ENCODE measurements around the gene CELF6.

Gene CELF6

DNA sequence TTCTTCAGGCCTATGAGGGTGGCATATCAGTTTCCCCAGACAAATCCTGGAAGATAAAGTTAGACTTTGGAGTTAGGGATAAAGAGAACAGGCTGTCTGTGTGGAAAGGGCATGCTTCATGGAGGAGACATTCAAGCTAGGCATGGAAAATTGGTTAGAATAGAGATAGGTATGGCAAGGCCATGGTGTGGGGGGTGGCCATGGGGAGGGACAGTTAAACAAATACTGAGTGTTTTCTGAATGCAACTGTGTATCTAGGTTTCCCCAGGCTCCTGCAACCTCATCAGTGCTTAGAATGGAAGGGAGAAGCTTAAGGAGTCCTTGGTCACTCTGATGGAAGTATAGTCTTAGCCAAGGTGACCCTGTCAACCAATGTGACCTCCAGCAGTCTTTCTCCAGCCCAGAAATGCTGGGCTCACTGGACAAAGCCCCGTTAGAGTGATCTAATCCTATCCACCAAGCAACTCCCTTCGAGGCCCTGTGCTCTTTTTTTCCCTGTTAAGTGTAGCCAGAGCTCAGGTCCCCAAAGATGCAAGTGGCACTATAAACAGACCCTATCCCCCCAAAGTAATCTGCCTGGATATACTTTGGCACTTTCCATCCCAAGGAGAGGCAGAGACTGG lies 83.5 kb downstream of the CELF6 start:
- Mint-ChIP-seq H3K27ac (no peak overlapping the region), H3K9me3 (no peaks in the 10 kb centered on the region), H3K4me1 (ENCODE audit: low read depth) (peaks cover 40% of the 10 kb centered on the region), H3K4me3 (peak overlapping the region; percentile 81), H3K36me3 (ENCODE audit: low read depth) (peaks cover 13% of the 10 kb centered on the region), H3K27me3 (ENCODE audit: low read depth) (peaks cover 2% of the 10 kb centered on the region)
- no peak for DNase-seq (ENCODE audit: low spot score)

DNA sequence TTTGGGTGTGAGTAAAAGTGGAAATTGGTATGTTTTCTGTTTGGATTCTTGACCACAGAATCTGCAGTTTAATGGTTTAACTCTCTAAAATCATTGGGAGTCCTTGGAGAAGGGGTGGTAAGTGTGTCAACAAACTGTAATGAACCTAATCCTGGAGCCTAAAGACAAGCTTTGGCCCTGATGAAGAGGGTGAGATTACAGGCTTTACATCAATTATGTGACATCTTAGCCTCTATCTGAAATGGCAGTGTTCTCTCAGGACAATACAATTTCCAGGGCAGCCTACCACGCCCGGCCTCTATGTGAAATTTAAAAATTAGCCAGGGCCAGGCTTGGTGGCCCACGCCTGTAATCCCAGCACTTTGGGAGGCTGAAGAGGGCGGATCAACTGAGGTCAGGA lies 84.7 kb downstream of the CELF6 start:
- peaks cover 2% of the 10 kb centered on the region for H3K27me3 Mint-ChIP-seq (ENCODE audit: low read depth)
- H3K27ac Mint-ChIP-seq: no peak overlapping the region
- no peaks in the 10 kb centered on the region for H3K9me3 Mint-ChIP-seq
- peaks cover 42% of the 10 kb centered on the region for H3K4me1 Mint-ChIP-seq (ENCODE audit: low read depth)
- no peak for DNase-seq (ENCODE audit: low spot score)
- H3K36me3 Mint-ChIP-seq (ENCODE audit: low read depth): peaks cover 7% of the 10 kb centered on the region
- no peak overlapping the region for H3K4me3 Mint-ChIP-seq
